K562 (cell line): ENCODE data around the gene KLC3.

Experiments
- EGR1 ChIP-seq: fragments of 450-650 bp; conservative IDR thresholded peaks from 2 replicates; pipeline ENCODE4 v1.6.1; 2017; ENCODE audit warnings: mild to moderate bottlenecking
- ESRRA ChIP-seq: fragments of 450-650 bp; IDR thresholded peaks from 2 replicates; pipeline ENCODE4 v1.6.1; 2014; ENCODE audit warnings: low read depth, mild to moderate bottlenecking, moderate library complexity, borderline replicate concordance
- MYC ChIP-seq, 2 experiments: fragments of 250-450 bp in 1 of 2; sonication (Bioruptor Pico) in 1 of 2; IDR thresholded peaks; 2 replicates each; pipeline versions ENCODE4 v1.5.1 to v1.6.1; 2012 to 2021; ENCODE audit warnings: low read depth in 2 of 2, borderline replicate concordance in 1 of 2, improper control_type of control experiment in 1 of 2, low read length in 1 of 2, mild to moderate bottlenecking in 1 of 2, moderate library complexity in 1 of 2
- POLR2AphosphoS5 ChIP-seq: IDR thresholded peaks from 2 replicates; pipeline ENCODE4 v1.6.1; 2011; ENCODE audit warnings: mild to moderate bottlenecking, low read depth, low read length, moderate library complexity; ENCODE audit not compliant: control insufficient read depth, insufficient read depth
- RFX1 ChIP-seq: fragments of 450-650 bp; IDR thresholded peaks from 2 replicates; pipeline ENCODE4 v1.6.1; 2016; ENCODE audit warnings: mild to moderate bottlenecking, moderate library complexity
- TBP ChIP-seq: optimal IDR thresholded peaks from 2 replicates; pipeline ENCODE3; 2011; ENCODE audit warnings: low read depth, low read length, improper control_type of control experiment
- TCF7 ChIP-seq: sonication (generic); IDR thresholded peaks from 2 replicates; pipeline ENCODE4 v1.6.1; 2016; ENCODE audit warnings: antibody characterized with exemption, borderline replicate concordance
- TFAM ChIP-seq: fragments of 250-450 bp; sonication (Bioruptor Pico); conservative IDR thresholded peaks from 2 replicates; pipeline ENCODE4 v1.5.0; 2021; ENCODE audit warnings: mild to moderate bottlenecking, moderate library complexity
- TFE3 ChIP-seq: fragments of 450-650 bp; formaldehyde crosslinking; IDR thresholded peaks from 2 replicates; pipeline ENCODE4 v1.4.0; 2020; ENCODE audit warnings: mild to moderate bottlenecking, mixed read lengths
- THRAP3 ChIP-seq: fragments of 450-650 bp; IDR thresholded peaks from 2 replicates; pipeline ENCODE4 v1.6.1; 2016; ENCODE audit warnings: mild to moderate bottlenecking, inconsistent platforms, borderline replicate concordance
- ZFP1 ChIP-seq: fragments of 450-650 bp; formaldehyde crosslinking; IDR thresholded peaks from 2 replicates; pipeline ENCODE4 v1.4.0; 2020; ENCODE audit warnings: mild to moderate bottlenecking, mixed read lengths
- ZNF592 ChIP-seq: fragments of 450-650 bp; IDR thresholded peaks from 2 replicates; pipeline ENCODE4 v1.6.1; 2017; ENCODE audit warnings: antibody characterized with exemption, mild to moderate bottlenecking
- TF ChIP-seq, protein P1 (sequence below): fragments of 450-650 bp; IDR thresholded peaks from 2 replicates; pipeline ENCODE4 v1.6.1; 2018; ENCODE audit not compliant: partially characterized antibody
- TF ChIP-seq, protein P2 (sequence below), 3 experiments: fragments of 200-800 bp in 1 of 3; sonication (Bioruptor generic) in 1 of 3; sonication (generic) in 1 of 3; formaldehyde crosslinking in 1 of 3; IDR thresholded peaks; 2 replicates each; pipeline versions ENCODE4 v1.6.1 to v1.8.0; 2016 to 2022; ENCODE audit warnings: mild to moderate bottlenecking in 2 of 3, missing compliant biosample characterization in 2 of 3, missing genetic modification characterization in 2 of 3, missing genetic modification reagents in 1 of 3

GRCh38 chr19:45400192-45400591 is 59.6 kb downstream of the KLC3 start:
- no peak for TF ChIP-seq MYC (IDR thresholded peaks at IDR 0.05; ENCODE audit: low read depth, low read length)
- TF ChIP-seq MYC (CRISPR knock-in tag; IDR thresholded peaks at IDR 0.05; ENCODE audit: borderline replicate concordance, low read depth): no peak
- no peak for TF ChIP-seq THRAP3
- no peak for TF ChIP-seq TFAM
- no peak for TF ChIP-seq ZNF592
- TF ChIP-seq TBP: no peak
- no peak for TF ChIP-seq RFX1
- no peak for TF ChIP-seq EGR1
- no peak for TF ChIP-seq ZFP1 (CRISPR knock-in tag)
- TF ChIP-seq TCF7: no peak
- no peak for TF ChIP-seq ESRRA
- TF ChIP-seq, protein P1, sequence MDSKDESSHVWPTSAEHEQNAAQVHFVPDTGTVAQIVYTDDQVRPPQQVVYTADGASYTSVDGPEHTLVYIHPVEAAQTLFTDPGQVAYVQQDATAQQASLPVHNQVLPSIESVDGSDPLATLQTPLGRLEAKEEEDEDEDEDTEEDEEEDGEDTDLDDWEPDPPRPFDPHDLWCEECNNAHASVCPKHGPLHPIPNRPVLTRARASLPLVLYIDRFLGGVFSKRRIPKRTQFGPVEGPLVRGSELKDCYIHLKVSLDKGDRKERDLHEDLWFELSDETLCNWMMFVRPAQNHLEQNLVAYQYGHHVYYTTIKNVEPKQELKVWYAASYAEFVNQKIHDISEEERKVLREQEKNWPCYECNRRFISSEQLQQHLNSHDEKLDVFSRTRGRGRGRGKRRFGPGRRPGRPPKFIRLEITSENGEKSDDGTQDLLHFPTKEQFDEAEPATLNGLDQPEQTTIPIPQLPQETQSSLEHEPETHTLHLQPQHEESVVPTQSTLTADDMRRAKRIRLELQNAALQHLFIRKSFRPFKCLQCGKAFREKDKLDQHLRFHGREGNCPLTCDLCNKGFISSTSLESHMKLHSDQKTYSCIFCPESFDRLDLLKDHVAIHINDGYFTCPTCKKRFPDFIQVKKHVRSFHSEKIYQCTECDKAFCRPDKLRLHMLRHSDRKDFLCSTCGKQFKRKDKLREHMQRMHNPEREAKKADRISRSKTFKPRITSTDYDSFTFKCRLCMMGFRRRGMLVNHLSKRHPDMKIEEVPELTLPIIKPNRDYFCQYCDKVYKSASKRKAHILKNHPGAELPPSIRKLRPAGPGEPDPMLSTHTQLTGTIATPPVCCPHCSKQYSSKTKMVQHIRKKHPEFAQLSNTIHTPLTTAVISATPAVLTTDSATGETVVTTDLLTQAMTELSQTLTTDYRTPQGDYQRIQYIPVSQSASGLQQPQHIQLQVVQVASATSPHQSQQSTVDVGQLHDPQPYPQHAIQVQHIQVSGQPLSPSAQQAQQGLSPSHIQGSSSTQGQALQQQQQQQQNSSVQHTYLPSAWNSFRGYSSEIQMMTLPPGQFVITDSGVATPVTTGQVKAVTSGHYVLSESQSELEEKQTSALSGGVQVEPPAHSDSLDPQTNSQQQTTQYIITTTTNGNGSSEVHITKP: no peak
- TF ChIP-seq, protein P2, sequence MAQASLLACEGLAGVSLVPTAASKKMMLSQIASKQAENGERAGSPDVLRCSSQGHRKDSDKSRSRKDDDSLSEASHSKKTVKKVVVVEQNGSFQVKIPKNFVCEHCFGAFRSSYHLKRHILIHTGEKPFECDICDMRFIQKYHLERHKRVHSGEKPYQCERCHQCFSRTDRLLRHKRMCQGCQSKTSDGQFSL (CRISPR knock-in tag; IDR thresholded peaks at IDR 0.05): no peak
- TF ChIP-seq, protein P2 (tag; IDR thresholded peaks at IDR 0.05): no peak
- TF ChIP-seq POLR2AphosphoS5: no peak
- TF ChIP-seq TFE3 (CRISPR knock-in tag): no peak
